ENCODE data around the gene TES.
A peak's percentile ranks its signal among the peaks of the same experiment; 100 is the strongest.

Gene TES

GRCh38 chr7:116195451-116195850 lies 14.9 kb upstream of the TES start:
- peak; percentile 69 for DNase-seq

GRCh38 chr7:116196947-116197346 lies 13.4 kb upstream of the TES start:
- no peak for DNase-seq

- peak; percentile 30 for DNase-seq
Measured at GRCh38 chr7:116197360-116197759, 13.0 kb upstream of the TES start.

GRCh38 chr7:116198748-116199410 lies 11.5 kb upstream of the TES start:
- DNase-seq, result no peak

GRCh38 chr7:116200963-116201362 lies 9.4 kb upstream of the TES start:
- peak; percentile 54 for DNase-seq

- no peak for DNase-seq
Measured at GRCh38 chr7:116206141-116206540, 4.2 kb upstream of the TES start.

GRCh38 chr7:116208919-116209318 lies 1.4 kb upstream of the TES start:
- DNase-seq, result no peak

- DNase-seq, result no peak
Measured at GRCh38 chr7:116209561-116210070, 723 bp upstream of the TES start.

- DNase-seq, result peak; percentile 82
Measured at GRCh38 chr7:116211006-116211912, 920 bp downstream of the TES start.

GRCh38 chr7:116211913-116212596 lies 1.7 kb downstream of the TES start:
- no peak for DNase-seq

GRCh38 chr7:116212869-116213268 lies 2.5 kb downstream of the TES start:
- no peak for DNase-seq

GRCh38 chr7:116213361-116214130 lies 3.2 kb downstream of the TES start:
- DNase-seq, result no peak

- no peak for DNase-seq
Measured at GRCh38 chr7:116214921-116215320, 4.6 kb downstream of the TES start.

GRCh38 chr7:116215551-116215950 lies 5.2 kb downstream of the TES start:
- no peak for DNase-seq

GRCh38 chr7:116216956-116217571 lies 6.7 kb downstream of the TES start:
- peak; percentile 28 for DNase-seq

GRCh38 chr7:116218051-116218645 lies 7.8 kb downstream of the TES start:
- DNase-seq, result peak; percentile 97

- no peak for DNase-seq
Measured at GRCh38 chr7:116218747-116219146, 8.4 kb downstream of the TES start.

- DNase-seq, result no peak
Measured at GRCh38 chr7:116219288-116219687, 8.9 kb downstream of the TES start.

- no peak for DNase-seq
Measured at GRCh38 chr7:116219834-116220233, 9.5 kb downstream of the TES start.

- DNase-seq, result no peak
Measured at GRCh38 chr7:116222501-116222900, 12.2 kb downstream of the TES start.

- no peak for DNase-seq
Measured at GRCh38 chr7:116223588-116223987, 13.2 kb downstream of the TES start.

Measured in NCI-H226 (cell line).